Measurements from ENCODE around the gene PANX1.
"Not testable (repeated sequence)": the region's sequence is repeated elsewhere in the genome, so short reads cannot be mapped to it uniquely, and the experiment has no call there.

Gene PANX1

DNA sequence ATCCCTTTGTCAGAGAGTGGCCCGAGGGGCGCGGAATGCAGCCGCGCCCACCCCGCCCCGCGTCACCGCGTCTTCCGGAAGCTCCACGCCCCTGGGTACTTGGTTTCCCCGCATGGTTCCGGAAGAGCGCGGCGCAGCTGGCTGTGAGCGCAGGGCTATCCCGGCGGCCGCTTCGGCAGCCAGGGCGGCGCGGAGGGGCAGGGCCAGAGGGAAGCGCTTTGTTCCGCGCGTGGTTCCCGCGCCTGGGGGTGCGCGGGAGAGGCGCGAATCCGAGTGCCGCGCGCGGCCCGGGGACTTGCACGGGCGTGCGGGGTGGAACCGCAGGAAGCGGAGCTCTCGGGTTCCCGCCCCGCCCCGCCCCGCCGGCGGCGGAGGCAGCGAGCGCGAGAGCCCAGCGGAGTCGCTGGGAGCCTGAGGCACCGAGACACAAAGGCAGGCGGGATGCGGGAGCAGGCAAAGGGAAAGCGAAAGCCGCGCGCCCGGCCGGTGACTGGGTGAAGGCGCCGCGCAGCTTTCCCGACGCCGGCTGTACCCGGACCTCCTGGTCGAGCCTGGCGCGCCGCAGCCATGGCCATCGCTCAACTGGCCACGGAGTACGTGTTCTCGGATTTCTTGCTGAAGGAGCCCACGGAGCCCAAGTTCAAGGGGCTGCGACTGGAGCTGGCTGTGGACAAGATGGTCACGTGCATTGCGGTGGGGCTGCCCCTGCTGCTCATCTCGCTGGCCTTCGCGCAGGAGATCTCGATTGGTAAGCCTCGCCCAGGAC lies at the start of gene PANX1:
Gene PANX1 (plus strand): TSS at position 96 of the 766 bp plus-strand sequence. CDS start 472 bp downstream, at position 568.
- peak; percentile 86 for DNase-seq

- no peak for DNase-seq
Measured at GRCh38 chr11:94084164-94084563, 44.5 kb upstream of the PANX1 start.

- DNase-seq = no peak
Measured at GRCh38 chr11:94088906-94089305, 39.7 kb upstream of the PANX1 start.

GRCh38 chr11:94089341-94089740 lies 39.3 kb upstream of the PANX1 start:
- no peak for DNase-seq

- no peak for DNase-seq
Measured at GRCh38 chr11:94090401-94090800, 38.2 kb upstream of the PANX1 start.

GRCh38 chr11:94091091-94091490 lies 37.5 kb upstream of the PANX1 start:
- DNase-seq = no peak

DNA sequence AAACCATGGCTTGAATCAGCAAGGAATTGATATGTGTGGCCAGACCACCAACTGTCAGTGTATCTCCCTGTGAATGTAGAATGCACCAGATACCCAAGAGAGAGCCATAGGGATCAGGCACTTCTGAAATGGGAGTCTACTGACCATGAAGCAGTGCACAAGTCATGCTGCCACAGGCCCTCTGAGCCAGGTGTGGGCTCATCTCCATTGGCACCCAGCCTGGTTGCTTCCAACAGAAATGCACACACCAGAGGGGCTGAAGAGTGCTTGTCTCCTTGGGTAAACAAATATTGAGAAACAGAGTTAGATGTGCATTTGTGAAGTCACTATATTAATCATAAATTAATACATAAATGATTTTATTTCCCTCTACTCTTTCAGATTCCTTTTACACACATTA lies 28.4 kb upstream of the PANX1 start:
- DNase-seq = no peak

DNA sequence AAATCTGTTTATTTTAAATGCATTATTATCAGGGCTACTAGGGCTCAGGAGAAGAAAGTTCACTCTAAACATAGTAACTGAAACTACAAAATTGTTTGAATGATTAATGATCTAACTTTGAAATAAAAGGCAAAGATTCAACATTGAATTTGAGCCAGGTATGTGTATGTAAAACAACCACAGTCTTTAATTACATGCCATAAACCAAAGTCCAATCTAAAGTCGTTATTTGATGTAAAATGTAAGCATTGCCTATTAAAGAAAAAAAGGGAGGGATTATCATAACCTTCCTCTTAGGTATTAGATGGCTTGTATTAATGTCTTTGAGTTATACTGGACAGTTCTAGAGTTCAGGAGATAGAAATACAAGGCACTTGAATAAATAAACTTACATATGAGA lies 25.2 kb upstream of the PANX1 start:
- no peak for DNase-seq

- no peak for DNase-seq
Measured at GRCh38 chr11:94104734-94105133, 23.9 kb upstream of the PANX1 start.

GRCh38 chr11:94106716-94107115 lies 21.9 kb upstream of the PANX1 start:
- DNase-seq = no peak

GRCh38 chr11:94107363-94107762 lies 21.3 kb upstream of the PANX1 start:
- no peak for DNase-seq

- no peak for DNase-seq
Measured at GRCh38 chr11:94111241-94111640, 17.4 kb upstream of the PANX1 start.

DNA sequence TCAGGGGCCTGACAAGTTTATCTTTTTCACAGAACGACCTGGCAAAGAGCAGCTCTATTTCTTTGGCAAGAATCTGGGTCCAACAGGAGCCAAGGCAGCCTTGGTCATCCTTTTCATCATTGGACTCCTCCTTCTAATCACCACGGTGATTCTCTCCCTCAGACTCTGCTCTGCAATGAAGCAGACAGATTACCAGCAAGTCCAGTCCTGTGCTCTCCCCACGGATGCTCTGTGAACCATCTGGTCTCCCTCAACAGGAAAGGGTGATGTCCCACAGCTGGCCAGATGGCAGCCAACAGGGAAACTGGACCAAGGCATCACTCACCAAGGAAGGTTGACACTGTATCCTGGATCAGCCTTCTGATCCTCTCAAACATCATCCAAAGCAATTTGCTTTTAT lies 17.0 kb upstream of the PANX1 start:
- DNase-seq = no peak

GRCh38 chr11:94112206-94112953 lies 16.3 kb upstream of the PANX1 start:
- no peak for DNase-seq

DNA sequence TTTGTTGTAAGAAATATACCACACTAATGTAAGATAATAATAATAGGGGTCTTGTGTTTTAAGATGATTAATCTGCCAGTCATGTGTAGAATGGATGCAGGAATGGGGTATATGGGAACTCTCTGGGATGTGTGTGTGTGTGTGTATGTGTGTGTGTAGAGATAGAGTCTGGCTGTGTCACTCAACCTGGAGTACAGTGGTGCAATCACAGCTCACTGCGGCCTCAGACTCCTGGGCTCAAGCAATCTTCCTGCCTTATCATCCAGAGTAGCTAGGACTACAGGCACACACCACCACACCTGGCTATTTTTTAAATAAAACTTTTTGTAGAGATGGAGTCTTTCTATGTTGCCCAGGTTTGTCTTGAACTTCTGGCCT lies 11.5 kb upstream of the PANX1 start:
- no peak for DNase-seq

DNA sequence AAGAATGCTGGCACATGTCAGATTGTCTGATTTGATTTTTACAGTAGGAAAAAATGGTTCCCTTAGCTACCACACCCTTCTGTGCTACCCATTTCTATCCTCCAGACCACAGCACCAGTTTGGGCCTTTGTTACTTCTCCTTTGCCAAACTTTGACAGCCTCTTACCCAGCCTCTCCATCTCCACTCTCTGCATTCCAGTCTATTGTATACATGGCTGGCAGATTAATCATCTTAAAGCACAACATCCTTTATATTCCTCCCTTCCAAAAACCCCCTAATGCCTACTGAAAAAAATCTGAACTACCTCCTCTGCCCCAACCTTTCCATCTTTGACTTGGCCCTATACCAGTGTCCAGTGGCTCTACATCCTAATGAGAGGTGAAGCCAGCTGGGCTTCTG lies 10.8 kb upstream of the PANX1 start:
- no peak for DNase-seq

GRCh38 chr11:94119676-94120075 lies 9.0 kb upstream of the PANX1 start:
- not testable (repeated sequence) for DNase-seq

- not testable (repeated sequence) for DNase-seq
Measured at GRCh38 chr11:94120516-94120915, 8.1 kb upstream of the PANX1 start.

DNA sequence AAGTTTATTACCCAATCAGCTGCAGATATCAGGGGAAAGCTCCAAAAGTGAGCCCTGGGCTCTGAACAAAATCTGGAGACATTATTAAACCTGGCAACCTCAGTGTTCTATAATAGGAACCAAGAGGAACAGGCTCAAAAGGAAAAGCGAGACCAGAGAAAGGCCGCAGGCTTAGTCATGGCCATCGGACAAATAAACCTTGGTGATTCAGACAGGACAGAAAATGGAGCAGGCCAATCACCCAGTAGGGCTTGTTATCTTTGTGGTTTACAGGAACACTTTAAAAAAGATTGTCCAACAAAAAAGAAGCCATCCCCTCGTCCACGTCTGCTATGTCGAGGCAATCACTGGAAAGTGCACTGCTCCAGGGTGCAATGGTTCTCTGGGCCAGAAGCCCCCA lies 7.7 kb upstream of the PANX1 start:
- no peak for DNase-seq

DNA sequence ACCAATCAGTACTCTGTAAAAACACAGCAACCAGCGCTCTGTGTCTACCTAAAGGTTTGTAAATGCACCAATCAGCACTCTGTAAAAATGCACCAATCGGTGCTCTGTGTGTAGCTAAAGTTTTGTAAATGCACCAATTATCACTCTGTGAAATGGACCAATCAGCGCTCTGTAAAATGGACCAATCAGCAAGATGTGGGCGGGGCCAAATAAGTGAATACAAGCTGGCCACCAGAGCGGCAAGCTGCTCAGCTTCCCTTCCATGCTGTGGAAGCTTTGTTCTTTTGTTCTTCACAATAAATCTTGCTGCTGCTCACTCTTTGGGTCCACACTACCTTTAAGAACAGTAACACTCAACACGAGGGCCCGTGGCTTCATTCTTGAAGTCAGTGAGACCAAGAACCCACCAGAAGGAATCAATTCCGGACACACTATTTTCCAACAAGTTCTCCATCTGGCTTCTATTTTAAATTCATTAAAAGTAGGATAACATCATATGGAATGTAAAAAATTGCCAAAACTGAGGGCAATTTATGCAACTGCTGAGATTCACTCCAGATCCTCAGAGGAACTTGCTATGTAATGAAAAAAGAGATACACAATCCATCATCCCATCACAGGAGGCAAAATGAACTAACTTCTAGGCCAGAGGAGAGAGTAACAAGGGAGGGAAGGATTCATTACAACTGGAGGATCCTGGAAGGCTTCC lies 3.1 kb upstream of the PANX1 start:
- DNase-seq = no peak

- DNase-seq = no peak
Measured at GRCh38 chr11:94127638-94128037, 1.0 kb upstream of the PANX1 start.

- DNase-seq = peak; percentile 75
Measured at GRCh38 chr11:94128291-94128745, 323 bp upstream of the PANX1 start.

DNA sequence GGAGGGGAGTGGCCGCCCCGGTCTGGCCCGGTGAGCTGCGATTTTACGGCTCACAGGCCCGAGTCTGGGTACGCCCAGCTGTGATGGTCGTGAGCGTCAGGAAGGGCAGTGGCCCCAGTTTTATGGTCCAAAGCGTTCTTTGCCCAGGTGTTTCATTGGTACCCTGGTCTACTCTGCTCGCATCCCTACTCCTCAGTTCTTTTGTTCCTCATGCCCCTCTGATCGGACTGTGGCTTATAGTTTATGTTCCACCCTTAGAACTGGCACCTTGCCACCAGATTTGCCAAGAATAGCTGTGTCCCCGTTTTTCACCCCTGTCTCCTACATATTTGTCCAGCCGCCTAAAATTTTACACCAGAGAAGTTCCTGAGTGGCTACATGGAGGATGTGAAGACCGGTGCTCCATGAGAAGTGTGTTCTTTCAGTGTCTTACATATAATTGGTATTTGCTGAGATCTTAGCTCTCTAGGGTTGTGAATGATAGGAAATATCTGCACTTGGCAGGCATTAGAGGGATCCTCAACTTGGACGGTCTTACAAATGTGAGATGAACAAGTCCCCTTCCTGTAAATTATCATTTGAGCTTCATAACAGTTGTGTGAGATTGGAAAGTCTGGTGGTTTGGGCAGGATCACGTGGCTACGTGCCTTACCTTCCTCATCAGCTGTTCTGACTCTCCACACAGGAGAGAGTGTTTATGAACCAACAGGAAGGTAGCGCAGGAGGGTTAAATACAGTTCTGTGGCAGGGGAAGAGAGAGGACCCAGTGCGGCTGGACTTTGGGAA lies 1.1 kb downstream of the PANX1 start:
- DNase-seq = no peak

Data from NCI-H82 (cell line).